GM08714 (cell line): ENCODE data around the gene DIS3L2.
"Not testable (repeated sequence)": the region's sequence is repeated elsewhere in the genome, so short reads cannot be mapped to it uniquely, and the experiment has no call there.

Experiments used
- H3K4me3 ChIP-seq: fragments of 200-500 bp; sonication (Bioruptor generic); 2 replicates; pipeline ENCODE4 v1.5.1; 2014; ENCODE audit warnings: mild to moderate bottlenecking, low read length, inconsistent platforms
- ZNF274 ChIP-seq: IDR thresholded peaks from 2 replicates; pipeline ENCODE4 v1.6.1; 2012; ENCODE audit warnings: mild to moderate bottlenecking, low read depth, low read length

Gene DIS3L2

DNA sequence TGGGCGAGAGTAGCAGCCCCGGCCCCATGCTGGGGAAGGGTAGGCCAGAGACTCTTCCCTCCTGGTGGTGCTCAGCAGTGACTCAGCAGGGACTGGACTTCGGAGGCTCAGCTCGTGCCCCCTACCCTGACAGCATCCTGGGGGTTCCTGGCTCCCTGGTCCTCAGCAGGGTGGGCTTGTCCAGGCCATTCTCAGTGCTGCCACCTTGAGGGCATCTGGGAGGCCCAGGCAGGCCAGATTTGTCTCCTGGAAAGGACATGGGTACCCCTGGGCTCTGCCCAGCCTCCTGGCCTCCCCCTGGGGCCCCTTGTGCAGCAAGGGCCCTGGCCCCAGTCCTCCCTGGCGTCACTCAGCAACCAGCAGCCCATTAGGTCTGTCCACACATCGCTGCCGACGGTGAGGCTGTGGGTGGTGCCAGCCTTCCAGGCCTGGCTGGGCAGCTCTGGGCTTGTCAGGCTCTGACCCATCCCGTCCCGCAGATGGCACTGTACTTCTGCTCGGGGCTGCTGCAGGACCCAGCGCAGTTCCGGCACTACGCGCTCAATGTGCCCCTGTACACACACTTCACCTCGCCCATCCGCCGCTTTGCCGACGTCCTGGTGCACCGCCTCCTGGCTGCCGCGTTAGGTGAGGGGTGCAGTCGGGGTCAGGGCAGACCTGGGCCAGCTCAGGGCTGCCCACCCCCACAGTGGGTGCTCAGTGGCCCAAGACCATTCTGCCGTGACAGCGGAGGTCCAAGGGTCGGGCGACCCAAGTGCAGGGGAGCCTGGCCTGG, 372.0 kb downstream of the DIS3L2 start:
- no peak for TF ChIP-seq ZNF274
- H3K4me3 ChIP-seq = no peak overlapping the region

DNA sequence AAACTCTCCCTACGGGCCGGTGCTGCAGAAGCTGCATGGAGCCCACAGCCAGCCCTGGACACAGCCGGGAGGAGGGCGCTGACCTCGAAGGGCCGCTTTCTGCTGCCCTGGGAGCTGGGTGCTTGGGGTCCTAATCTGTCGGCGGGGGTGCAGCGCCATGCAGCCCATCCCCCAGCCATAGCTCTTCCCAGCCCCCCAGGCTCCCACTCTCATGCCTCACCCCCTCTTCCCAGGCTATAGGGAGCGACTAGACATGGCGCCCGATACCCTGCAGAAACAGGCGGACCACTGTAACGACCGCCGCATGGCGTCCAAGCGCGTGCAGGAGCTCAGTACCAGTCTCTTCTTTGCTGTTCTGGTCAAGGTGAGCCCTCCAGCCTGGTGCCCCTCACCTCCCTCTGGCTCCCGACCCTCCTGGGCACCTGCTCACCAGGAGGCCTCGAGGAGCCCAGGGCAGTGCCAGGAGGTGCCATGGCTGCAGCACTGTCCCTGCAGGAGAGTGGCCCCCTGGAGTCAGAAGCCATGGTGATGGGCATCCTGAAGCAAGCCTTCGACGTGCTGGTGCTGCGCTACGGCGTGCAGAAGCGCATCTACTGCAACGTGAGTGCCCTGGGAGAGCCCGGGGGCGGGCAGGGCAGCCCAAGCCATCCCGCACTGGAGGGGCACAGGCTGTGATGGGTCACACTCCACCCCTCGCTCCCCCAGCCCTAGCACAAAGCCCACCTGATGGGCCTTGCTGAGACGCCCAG, 372.8 kb downstream of the DIS3L2 start:
- not testable (repeated sequence) for H3K4me3 ChIP-seq

GRCh38 chr2:232334885-232335205, 373.3 kb downstream of the DIS3L2 start:
- H3K4me3 ChIP-seq = not testable (repeated sequence)

GRCh38 chr2:232335206-232335858, 373.8 kb downstream of the DIS3L2 start:
- H3K4me3 ChIP-seq = not testable (repeated sequence)

- no peak overlapping the region for H3K4me3 ChIP-seq
- no peak for TF ChIP-seq ZNF274
These were observed 374.3 kb downstream of the DIS3L2 start for GRCh38 chr2:232335859-232336215.

DNA sequence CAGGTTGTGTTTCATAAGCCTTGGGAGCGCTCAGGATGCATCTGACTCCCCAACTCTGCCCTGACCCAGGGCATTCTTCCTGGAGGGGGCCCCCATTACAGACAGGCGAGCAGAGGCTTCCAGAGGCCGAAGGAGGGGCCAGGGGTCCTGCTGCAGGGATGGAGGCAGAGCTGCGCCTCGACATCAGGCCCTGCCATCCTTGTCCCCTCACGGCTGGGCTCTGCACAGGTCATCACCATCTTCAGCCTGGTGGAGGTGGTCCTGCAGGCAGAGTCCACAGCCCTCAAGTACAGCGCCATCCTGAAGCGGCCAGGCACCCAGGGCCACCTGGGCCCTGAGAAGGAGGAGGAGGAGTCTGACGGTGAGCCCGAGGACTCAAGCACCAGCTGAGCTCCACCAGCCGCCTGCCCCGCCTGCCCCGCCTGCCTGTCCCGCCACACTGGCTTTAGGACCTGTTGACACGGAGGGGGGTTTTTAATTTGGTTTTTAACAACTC, 374.8 kb downstream of the DIS3L2 start:
- TF ChIP-seq ZNF274 = no peak
- no peak overlapping the region for H3K4me3 ChIP-seq

GRCh38 chr2:232336981-232337720, 375.6 kb downstream of the DIS3L2 start:
- no peak for TF ChIP-seq ZNF274
- H3K4me3 ChIP-seq = no peak overlapping the region

DNA sequence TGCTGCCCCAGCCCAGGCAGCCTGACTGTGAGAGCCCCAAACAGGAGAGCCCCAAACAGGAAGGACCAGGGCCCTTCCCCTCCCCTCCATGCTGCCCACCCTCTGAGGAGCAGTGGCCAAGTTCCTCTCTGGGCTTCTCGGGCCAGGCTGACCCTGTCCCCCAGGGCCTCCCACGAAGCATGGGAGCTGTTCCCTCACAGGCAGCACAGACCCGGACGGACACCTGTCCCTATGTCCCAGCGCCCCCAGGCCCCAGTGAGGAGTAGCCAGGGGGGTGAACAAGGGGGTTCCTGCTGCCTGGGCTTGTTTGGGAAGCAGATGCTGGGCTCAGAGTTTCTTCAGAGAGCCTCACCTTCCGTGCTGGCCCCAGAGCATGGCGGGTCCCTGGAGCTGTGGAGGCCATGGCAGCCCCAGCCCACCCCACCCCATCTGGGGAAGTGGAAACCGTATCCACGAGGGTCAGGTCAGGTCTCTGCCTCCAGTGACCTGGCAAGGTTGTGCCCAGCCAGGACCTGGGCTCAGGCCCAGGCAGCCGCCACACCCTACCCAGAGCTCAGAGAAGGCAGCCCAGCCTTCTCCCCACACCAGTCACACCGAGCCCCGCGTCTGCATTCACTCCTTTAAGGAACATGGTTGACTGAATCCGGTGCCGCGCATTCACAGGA, 376.7 kb downstream of the DIS3L2 start:
- H3K4me3 ChIP-seq = not testable (repeated sequence)

GRCh38 chr2:232338759-232339106, 377.2 kb downstream of the DIS3L2 start:
- TF ChIP-seq ZNF274 = no peak
- H3K4me3 ChIP-seq = no peak overlapping the region

GRCh38 chr2:232339121-232340081, 377.9 kb downstream of the DIS3L2 start:
- H3K4me3 ChIP-seq = no peak overlapping the region
- TF ChIP-seq ZNF274 = no peak

GRCh38 chr2:232340171-232340935, 378.8 kb downstream of the DIS3L2 start:
- H3K4me3 ChIP-seq = no peak overlapping the region

DNA sequence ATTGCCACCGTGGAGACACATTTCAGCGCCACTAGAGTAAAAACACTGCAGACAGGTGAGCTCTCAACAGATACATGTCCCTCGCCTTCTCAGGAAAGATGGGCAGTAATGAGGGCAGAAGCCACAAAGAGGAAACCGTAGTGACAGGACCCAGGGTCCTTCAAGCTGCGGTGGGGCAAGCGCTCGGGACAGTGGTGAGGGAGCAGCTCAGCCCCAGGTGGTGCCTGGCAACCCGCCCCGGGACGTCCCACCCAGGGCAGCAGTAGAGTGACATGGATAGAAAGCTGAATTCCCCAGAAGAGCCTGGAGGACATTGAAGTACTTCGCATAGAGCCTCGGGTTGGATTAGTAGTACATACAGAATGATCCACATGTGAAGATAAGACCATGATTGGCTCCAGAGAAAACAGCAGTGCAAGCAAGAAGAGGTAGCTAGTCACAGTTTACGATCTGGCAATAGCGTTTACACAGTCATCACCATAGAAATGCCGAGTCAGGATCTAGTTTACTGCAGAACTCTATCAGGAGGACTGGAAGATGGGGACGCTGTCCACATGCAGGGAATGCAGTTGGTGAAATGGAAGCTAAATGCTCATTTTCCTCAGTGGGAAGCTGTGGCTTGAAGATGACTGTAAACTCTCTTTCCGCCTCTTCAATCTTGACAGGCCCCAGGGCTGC, 379.7 kb downstream of the DIS3L2 start:
- no peak for TF ChIP-seq ZNF274
- H3K4me3 ChIP-seq = no peak overlapping the region

More at GRCh38 chr2:232340171-232340935, 378.8 kb downstream of the DIS3L2 start:
- TF ChIP-seq ZNF274 = no peak

- H3K4me3 ChIP-seq = no peak overlapping the region
- TF ChIP-seq ZNF274 = no peak
These were observed 380.2 kb downstream of the DIS3L2 start for GRCh38 chr2:232341739-232342126.
